GM21528 (cell line): Measurements from ENCODE around the gene SLFN12L.
"Not testable (repeated sequence)": the region's sequence is repeated elsewhere in the genome, so short reads cannot be mapped to it uniquely, and the experiment has no call there.

Experiments used
- ATAC-seq: cut with Tn5 transposase; IDR thresholded peaks from one replicate; pipeline ENCODE4 v1.9.1; 2021; ENCODE audit warnings: mild to moderate bottlenecking, moderate library complexity; ENCODE audit not compliant: unreplicated experiment, low FRiP score

The SLFN12L gene

DNA sequence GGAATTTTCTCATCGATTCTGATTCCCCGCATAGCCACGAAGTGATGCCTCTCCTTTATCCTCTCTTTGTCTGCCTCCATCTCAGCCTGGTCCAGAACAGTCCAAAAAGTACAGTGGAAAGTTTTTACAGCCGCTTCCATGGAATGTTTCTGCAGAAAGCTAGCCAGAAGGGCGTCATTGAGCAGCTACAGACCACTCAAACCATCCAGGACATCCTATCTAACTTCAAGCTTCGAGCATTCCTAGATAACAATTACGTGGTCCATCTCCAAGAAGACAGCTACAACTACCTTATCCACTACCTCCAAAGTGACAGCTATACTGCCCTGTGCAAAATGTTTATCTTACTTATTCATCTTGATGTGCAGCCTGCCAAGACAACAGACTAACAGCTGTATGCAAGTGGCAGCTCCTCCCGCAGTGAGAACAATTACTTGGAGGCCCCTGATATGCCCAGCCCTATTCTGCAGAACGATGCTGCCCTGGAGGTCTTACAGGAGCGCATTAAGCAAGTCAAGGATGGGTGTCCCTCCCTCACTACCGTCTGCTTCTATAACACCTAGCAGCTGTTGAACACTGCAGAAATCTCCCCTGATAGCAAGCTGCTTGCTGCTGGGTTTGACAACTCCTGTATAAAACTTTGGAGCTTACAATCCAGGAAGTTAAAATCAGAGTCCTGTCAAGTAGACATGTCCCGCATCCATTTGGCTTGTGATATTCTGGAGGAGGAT, 38.9 kb downstream of the SLFN12L start:
- ATAC-seq, result no peak

DNA sequence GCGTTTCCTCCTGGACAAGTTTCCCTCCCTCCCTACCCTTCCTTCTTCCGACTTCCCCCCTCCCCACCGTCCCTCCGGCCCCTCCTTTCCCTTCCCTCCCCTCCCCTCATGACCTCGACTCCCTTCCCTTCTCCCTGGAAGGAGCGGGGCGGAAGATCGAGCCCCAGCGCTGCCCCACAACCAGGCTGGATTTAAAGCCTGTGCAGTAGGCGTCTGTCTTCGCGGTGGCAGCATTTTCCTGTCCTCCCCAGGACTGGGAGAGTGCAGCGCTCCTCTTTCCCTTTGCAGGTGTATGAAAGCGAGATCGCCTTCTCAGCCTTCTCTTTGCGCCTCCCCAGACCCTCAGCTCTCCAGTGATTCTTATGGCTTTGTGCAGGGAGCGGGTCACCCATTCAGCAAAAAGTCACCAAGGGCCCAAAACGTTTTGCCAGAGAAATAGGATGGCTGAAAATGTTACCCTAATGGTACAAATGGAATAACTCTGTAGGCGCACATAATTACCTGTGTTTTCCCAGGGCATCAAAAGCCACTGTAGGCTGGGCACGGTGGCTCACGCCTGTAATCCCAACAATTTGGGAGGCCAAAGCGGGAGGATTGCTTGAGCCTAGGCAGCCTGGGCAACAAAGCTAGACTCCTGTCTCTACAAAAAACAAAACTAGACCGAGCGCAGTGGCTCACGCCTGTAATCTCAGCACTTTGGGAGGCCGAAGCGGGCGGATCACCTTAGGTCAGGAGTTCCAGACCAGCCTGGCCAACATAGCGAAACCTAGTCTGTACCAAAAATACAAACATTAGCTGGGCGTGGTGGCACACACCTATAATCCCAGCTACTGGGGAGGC, 40.8 kb downstream of the SLFN12L start:
- no peak for ATAC-seq

DNA sequence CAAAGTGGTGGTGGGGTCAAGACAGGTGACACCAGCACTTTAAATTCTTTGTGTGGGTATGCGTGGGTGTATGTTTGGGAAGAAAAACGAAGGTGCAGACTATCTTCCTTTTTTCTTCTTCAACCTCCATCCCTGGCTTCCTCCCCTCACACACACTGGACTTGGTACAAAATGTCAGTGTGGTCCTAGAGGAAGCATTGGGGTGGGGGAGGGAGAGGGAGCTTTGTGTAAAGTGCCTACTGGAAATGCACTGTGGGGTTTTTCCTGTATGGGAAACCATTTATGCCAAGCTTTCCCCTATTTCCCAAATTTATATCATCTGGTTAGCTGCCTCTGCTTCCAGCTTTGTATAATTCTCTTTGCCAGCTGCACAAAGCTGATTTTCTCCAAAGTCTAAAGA, 44.4 kb downstream of the SLFN12L start:
- no peak for ATAC-seq

DNA sequence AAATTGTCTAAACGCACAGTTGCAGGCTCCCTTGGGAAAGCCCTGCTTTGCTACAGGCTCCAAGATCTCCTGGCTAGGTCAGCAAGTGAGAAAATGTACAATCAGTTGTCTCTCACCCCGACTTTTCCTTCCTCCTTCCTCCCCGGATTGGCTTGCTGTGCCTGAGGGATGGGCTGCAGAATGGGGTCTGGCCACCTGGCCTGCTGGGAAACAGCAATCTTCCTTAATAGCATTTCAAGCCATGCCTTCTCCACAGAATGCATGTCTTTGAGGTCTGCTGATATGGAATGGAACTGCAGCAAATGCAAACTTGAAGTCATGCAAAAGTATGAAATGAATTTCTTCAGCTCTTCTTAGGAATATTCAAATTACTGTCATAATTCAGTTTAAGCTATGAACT, 46.1 kb downstream of the SLFN12L start:
- ATAC-seq, result no peak

DNA sequence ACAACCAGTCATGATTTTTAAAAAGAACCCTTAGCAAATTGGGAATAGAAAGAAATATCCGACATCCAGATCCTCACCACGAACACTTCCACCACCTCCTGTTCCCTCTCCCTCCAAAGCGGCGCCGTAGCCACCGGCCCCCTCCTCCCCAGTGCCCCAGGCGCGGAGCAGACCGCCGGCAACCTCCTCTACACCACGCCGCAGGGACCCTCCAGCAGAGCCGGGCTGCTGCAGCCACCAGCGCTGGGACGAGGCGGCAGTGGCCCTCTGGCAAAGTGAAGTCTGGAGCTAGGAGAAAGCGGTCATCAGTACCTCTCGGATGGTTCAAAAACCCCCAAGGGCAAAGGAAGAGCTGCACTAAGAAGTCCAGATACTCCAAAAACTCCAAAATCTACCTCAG, 47.5 kb downstream of the SLFN12L start:
- no peak for ATAC-seq

DNA sequence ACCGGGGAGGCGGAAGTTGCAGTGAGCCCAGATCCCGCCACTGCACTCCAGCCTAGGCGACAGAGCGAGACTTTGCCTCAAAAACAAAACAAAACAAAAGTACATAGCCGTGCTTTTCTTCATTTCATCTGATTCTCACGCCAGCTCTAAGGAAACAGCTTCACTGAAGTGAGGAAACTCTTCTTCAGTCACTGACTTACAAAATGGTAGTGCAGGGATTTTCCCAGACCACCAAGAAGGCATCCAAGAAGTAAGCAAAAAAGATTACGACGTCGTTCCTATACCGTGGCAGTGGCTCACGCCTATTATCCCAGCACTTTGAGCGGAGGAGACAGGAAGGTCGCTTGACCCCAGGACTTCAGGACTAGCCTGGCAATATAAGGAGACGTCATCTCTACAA, 48.5 kb downstream of the SLFN12L start:
- ATAC-seq, result no peak

DNA sequence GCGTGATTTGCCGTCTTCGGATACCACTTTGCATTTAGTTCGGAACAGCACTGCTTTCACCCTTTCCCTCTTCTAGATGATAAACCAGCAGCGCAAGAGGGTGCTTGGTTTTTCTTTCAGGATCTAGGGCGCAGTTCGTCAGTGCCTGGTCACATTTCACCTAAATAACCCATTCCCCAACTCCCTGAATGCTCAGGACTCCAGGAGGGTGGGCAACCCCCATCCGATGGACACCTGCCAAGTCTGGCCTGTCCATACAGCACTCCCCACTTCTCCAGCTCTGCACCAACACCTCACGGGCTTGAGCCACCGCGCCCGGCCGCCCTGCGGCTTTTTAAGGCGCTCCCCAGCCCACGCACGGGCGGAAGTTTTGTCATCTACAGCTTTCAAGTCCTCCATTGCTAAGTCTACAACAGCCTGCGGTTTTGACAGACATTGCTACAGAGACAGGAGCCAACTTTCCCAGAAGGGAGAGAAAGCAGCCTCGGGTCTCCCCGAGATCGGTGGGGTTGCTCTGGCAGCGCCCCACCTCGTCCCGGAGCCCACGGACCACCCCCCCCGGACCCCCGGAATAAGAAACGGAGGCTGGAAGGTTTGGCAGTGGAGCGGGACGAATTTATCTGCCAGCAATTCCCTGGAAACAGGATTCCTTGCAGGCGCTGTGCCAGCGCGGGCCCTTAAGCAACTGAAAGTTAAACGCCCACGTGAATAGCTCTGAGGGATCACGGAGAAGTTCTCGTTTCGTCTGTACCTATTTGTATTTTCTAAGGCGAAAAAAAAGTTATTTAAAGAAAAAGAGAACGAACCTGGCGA, 50.4 kb downstream of the SLFN12L start:
- ATAC-seq, result no peak

DNA sequence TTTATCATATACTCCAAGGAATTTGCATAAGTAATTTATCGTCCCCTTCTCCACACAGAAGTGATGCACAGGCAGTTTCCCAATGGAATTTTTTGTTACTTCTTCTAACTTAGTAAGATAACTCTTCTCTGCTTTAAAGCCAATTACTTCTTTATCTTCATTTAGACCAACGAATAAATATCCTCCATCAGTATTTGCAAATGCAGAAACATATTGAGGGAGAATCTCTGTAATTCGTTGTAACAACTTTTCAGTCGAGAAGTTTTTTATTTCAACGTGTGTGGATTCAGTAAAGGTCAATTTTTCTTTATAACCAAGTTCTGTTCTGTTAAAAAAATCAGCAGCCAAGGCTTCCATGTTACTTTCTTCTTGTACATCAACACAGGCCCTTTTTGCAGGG, 58.2 kb downstream of the SLFN12L start:
- no peak for ATAC-seq

DNA sequence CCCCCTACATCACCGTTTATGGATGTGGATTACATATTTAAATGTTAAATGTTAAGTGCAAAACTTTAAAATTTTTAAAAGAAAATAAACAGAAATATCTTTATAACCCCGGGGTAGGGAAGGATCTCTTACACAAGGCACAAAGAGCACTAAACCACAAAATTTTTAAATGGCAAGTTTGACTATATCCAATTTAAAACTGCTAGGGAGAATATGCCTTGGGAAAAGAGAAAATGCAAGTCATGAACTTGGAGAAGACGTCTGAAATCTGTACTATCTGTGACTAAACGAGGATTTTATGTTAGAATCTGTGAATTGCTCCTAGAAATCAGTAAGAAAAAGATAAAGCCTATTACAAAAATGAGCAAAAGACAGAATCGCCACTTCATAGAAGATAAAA, 60.2 kb downstream of the SLFN12L start:
- ATAC-seq, result no peak

DNA sequence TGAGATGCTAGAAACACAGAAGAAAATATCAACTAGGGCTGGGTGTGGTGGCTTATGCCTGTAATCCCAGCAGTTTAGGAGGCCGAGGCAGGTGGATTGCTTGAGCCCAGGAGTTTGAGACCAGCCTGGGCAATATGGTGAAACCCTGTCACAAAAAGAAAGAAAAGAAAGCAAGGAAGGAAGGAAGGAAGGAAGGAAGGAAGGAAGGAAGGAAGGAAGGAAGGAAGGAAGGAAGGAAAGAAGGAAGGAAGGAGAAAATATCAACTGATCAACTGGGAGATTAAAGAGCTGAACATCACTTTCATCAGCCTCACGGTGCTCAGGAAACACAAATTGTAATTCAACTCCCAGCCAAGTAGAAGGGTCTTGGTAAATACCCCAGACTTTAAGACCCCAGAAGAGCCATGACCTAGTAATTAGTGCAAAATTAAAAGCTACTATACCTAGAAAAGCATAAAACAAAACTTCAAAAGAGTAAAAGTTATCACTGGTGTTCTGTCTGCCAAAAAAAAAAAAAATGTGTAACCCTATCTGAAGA, 61.1 kb downstream of the SLFN12L start:
- no peak for ATAC-seq

DNA sequence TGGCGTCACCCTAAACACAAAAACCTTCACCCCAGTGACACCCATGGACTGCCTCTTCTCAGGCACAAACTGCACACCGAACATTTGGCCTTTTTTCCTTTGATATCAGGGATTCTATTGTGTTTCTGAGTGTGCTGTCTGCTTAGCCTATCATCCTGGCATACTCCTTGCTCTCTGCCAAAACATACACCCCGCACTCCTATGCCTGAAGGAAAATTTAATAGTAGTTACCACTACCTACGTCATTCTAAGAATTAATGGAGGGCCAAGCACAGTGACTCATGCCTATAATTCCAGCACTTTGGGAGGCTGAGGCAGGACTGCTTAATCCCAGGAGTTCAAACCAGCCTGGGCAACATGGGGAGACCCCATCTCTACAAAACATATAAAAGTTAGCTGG, 69.0 kb downstream of the SLFN12L start:
- no peak for ATAC-seq

DNA sequence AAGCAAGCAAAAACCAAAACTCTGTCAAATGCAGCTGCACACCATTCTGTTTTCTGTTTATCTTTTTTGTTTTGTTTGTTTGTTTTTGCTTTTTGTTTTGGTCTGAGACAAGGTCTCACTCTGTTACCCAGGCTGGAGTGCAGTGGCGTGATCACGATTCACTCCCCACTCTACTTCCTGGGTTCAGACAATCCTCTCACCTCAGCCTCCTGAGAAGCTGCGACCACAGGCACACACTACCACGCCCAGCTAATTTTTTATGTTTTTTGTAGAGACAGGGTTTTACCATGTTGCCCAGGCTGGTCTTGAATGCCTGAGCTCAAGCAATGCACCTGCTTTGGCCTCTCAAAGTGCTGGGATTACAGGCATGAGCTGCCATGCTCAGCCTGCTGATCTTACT, 69.7 kb downstream of the SLFN12L start:
- no peak for ATAC-seq

DNA sequence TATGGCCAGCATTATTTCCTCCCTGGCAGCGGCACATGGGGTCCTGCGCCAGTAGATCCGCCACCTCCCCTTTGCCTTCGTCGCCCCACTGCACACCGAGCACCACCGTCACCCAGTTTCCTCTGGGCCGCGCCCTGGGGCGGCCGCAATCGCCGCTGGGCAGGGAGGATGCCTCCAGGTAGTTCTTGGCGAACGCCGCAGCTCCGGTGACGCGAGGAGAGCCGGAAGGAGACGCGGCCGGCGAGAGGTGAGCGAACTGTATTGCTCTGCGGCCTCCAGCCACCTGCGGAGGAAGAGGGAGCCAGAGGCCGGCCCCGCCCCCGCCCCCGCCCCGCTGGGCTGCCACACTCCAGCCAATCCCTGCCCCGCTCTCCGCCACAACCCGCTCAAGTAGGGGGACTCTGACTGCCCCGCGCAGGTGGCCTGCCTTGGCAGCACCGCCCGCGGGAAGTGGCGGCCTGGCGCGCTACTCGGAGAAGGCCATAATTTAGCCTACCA, 77.1 kb downstream of the SLFN12L start:
- peak; percentile 89 for ATAC-seq

DNA sequence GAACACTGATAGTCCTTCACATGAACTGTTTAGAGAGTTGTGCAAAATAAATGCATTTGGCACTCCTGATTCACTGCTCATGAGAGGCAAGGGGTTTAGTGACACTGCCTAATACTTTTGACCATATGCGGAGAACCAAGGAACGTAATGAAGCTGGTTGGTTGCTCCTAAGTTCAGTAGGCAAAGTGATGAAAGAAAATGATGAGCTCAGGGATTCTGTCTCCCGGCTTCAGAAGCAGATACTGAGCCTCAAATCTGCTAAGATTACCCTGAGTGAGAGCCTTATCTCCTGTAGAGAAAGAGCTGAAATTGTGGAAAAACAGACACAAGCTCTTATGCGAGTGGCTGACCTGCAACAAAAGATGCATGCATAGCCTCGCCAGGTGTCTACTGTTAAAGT, 83.4 kb downstream of the SLFN12L start:
- ATAC-seq, result not testable (repeated sequence)

DNA sequence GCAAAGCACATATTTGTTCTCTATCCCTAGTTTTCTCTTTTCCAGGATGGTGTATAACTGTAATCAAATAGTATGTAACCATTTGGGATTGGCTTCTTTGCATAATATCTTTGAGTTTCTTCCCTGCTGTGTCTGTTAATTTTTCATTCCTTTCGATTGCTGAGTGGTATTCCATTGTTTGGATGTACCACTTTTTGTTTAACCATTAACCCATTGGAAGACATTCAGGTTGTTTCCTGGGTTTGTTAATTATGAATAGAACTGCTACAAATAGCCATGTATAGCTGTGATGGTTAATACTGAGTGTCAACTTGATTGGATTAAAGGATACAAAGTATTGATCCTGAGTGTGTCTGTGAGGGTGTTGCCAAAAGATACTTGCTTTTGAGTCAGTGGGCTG, 84.3 kb downstream of the SLFN12L start:
- no peak for ATAC-seq

DNA sequence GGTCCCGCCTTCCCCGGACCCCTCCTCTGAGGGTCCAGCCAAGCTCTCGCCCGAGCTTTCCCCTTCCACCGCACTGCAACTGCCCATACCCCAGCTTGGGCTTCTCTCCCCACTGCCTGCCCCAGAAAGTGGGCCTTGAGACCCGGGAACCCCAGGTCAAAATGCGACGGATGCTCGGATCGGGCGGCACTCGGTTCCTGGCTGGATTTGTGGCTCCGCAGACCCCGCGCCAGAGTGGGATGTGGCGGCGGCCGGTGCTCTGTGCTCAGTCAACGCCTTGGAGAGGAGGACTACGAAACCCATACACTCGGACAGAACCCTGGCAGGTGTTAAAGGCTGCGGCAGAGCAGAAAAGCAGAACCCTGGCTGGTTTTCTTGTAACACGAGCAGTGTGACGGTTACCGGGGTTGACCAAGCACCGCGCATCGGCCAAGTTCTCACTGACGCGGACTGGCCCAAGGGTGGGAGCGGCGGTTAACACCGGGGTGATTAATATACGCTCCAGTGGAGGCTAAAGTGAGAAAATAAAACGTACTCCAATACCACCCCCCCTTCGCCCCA, 88.0 kb downstream of the SLFN12L start:
- ATAC-seq, result no peak

DNA sequence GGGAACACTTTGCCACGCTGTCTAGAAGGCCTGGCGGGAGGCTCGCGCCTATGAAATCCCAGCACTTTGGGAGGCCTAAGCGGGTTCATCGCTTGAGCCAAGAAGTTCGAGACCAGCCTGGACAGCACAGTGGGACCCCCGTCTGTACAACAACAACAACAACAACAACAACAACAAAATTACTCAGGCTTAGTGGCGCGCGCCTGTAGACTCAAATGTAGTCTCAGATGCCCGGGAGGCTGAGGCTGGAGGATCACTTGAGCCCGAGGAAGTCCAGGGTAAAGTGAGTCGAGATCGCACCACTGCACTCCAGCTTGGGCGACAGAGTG, 88.6 kb downstream of the SLFN12L start:
- no peak for ATAC-seq

DNA sequence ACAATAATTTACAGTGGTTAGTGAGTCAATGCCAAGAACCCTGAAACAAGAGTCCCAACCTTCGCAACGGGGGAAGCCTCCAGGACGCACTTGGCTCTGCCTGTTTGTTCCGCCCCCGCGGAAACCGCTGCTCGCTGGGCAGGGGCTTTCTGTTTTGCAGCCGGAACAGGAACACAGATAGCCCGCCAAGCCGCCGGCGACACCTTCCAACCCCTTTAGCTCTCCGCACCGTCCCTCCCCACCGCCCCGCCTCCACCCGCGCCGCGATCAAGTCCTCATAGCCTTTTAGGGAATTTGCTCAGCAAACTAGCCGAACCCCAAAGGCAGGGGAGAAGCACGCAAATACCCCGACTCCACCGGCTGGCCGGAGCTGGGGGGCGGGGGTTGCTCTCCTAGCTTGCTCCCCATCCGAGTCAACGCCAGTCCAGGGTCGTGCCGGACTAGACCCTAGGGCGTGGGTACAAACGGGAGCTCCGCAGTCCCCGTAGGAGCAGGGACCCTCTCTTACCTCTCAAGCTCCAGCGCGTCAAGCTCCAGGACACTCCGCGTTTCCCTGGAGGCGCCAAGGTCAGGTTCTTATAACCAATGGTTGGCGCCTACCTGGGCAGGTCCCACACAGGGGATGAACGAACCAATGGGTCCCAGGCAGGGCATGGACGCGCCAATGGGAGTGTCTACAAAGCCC, 89.1 kb downstream of the SLFN12L start, which contains the start of gene SLFN13:
SLFN13 (minus strand) TSS at position 553 of the 685 bp plus-strand sequence. CDS start 3,086 bp downstream, outside the sequence.
- ATAC-seq, result peak; percentile 71

DNA sequence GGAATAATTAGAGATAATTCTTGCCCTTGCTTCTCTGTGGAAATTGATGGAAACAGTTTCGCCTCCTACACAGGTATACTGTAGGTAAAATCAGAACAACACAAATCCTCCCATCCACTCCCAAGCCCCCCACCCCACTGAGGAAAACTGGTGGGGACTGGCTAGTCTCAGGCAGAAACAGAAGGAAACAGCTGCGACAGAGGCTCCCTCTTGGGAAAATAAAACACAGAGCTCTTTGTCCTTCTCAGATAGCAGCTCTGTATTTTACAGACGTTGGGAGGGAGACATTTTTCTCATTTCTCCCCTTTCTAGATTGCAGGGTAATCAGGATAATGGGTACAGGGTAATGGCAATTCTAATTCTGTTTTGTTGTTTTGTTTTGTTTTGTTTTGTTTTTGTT, 90.0 kb downstream of the SLFN12L start:
- ATAC-seq, result no peak

DNA sequence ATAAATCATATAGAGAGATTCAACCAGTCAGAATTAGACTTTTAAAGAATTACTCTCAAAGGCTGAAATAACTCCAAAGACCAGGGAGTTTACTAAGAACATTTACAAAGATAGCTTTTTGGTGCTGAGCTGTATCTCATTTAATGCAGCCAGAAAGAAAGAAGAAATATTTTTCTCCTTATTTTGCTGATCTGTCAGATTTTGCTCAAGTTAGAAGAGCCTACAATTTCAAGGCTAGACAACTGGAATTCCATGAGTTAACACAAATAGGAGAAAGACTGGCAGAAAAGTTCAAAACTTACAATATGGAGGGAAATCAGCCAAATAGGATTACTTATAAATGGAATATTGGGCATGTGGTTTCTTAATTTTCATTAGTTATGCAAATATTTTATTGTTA, 99.0 kb downstream of the SLFN12L start:
- ATAC-seq, result no peak
